Suprapubic skin (tissue), 4 donors: ENCODE data around the gene PCNT. TPM values are rescaled to one million over a fixed set of nuclear protein-coding genes. Genes with fewer than 3 reads are reported as not detected.
A peak's percentile ranks its signal among the peaks of the same experiment; 100 is the strongest.

Experiments used
- DNase-seq, 2 donors: peaks; one replicate each; pipeline ENCODE4 v3.0.0-alpha.2; 2019; ENCODE audit warnings: low spot score in 2 of 2
- H3K27ac ChIP-seq: fragments of 200-600 bp; sonication (generic); one replicate; pipeline ENCODE4 v1.5.1; 2019
- H3K27me3 ChIP-seq: fragments of 200-600 bp; sonication (generic); one replicate; pipeline ENCODE4 v1.5.1; 2019
- H3K36me3 ChIP-seq: fragments of 200-600 bp; sonication (generic); one replicate; pipeline ENCODE4 v1.5.1; 2019
- H3K4me1 ChIP-seq: fragments of 200-600 bp; sonication (generic); one replicate; pipeline ENCODE4 v1.5.1; 2019
- H3K4me3 ChIP-seq: fragments of 200-600 bp; sonication (generic); one replicate; pipeline ENCODE4 v1.5.1; 2019; ENCODE audit warnings: mild to moderate bottlenecking
- H3K9me3 ChIP-seq: fragments of 200-600 bp; sonication (generic); one replicate; pipeline ENCODE4 v1.5.1; 2019
- EP300 ChIP-seq: sonication (generic); formaldehyde crosslinking; IDR thresholded peaks from one replicate; pipeline ENCODE4 v1.6.1; 2017; ENCODE audit warnings: antibody characterized with exemption
- POLR2A ChIP-seq, 2 donors: fragments of 450-650 bp; IDR thresholded peaks; one replicate each; pipeline ENCODE4 v1.6.1; 2017; ENCODE audit warnings: antibody characterized with exemption in 2 of 2, mild to moderate bottlenecking in 2 of 2, moderate library complexity in 2 of 2
- POLR2AphosphoS5 ChIP-seq, 3 donors: sonication (generic); formaldehyde crosslinking; IDR thresholded peaks; one replicate each; pipeline ENCODE4 v1.6.1; 2017; ENCODE audit warnings: antibody characterized with exemption in 3 of 3
- WGBS: methylation state at CpG from one replicate; pipeline ENCODE4 v1.1.5; 2018; 5-methylcytosine and 5-hydroxymethylcytosine counted together
- total RNA-seq, 4 donors: library from RNA; depleted of rRNA; stranded (reverse); fragments of >200 nt; gene quantifications; one replicate each; pipeline ENCODE4 v1.1.0, GENCODE V29; 2016
- TF ChIP-seq, protein P1 (sequence below), 2 donors: fragments of 200-600 bp in 1 of 2; fragments of 450-650 bp in 1 of 2; sonication (generic) in 1 of 2; IDR thresholded peaks; one replicate each; pipeline ENCODE4 v1.5.1; 2016 to 2019; ENCODE audit warnings: antibody characterized with exemption in 2 of 2, mild to moderate bottlenecking in 1 of 2, moderate library complexity in 1 of 2

The PCNT gene
- total RNA-seq, 4 donors from 2014 or later = 27.4 to 65.2 (median 47.0) TPM

GRCh38 chr21:46324390-46325072 lies 575 bp downstream of the PCNT start:
- Histone ChIP-seq H3K4me3 (peak overlapping the region; percentile 100), H3K4me1 (peaks cover 30% of the 10 kb centered on the region), H3K27ac (peak overlapping the region; percentile 97), H3K27me3 (no peaks in the 10 kb centered on the region), H3K9me3 (no peaks in the 10 kb centered on the region), H3K36me3 (peaks cover 16% of the 10 kb centered on the region)
- no CpG with 5 or more reads among the region's 98 CpGs for WGBS
- TF ChIP-seq, protein P1, sequence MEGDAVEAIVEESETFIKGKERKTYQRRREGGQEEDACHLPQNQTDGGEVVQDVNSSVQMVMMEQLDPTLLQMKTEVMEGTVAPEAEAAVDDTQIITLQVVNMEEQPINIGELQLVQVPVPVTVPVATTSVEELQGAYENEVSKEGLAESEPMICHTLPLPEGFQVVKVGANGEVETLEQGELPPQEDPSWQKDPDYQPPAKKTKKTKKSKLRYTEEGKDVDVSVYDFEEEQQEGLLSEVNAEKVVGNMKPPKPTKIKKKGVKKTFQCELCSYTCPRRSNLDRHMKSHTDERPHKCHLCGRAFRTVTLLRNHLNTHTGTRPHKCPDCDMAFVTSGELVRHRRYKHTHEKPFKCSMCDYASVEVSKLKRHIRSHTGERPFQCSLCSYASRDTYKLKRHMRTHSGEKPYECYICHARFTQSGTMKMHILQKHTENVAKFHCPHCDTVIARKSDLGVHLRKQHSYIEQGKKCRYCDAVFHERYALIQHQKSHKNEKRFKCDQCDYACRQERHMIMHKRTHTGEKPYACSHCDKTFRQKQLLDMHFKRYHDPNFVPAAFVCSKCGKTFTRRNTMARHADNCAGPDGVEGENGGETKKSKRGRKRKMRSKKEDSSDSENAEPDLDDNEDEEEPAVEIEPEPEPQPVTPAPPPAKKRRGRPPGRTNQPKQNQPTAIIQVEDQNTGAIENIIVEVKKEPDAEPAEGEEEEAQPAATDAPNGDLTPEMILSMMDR (IDR thresholded peaks at IDR 0.05) = no peak
- no peak for TF ChIP-seq POLR2A (IDR thresholded peaks at IDR 0.05)
- DNase-seq = peak; percentile 90 to 91

DNA sequence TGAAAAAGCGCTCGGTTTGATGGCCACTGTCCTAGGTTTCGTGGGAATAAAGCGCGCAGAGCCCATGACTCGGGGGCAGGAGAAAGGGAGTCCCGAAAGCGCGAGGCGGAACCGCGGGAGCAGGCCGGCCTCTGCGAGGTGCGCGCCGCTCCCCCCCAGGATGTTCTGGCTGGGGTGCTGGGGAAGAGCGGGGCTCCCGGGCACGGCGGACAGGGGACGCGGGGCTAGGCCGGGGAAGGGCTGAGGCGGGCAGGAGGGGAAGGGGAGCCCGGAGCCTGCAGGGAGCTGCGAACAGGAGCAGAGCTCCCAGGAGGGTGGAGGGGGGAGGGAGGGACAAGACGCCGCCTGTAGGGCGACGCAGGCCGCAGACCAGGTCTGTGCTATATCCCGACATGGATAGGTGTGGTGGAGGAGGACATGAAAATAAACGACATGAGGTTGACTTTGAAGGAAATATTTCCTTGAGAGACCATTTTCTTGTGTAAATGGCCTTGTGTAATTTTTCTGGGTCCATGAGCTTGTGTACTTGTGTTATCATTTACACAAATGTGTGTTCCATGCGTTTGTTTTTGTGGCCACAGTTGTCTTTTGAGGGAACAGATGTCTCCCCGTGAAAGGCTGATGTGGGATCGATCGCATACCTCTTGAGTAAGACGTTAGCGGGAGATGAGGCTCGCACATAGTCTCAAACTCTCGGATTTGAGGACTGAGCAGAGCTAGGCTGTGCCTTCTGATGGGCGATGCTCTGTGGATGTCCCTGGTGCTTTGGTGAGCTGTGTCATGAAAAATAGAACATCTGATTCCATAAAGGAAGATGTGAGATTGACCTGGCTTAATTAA lies 1.3 kb downstream of the PCNT start:
- H3K27ac ChIP-seq = peak overlapping the region; percentile 97
- peaks cover 30% of the 10 kb centered on the region for H3K4me1 ChIP-seq
- no peaks in the 10 kb centered on the region for H3K27me3 ChIP-seq
- DNase-seq = no peak
- 8% methylated on average over 28 of the region's 43 CpGs for WGBS
- H3K9me3 ChIP-seq = no peaks in the 10 kb centered on the region
- TF ChIP-seq, protein P1 (IDR thresholded peaks at IDR 0.05) = peak in 1 of 2 donors; percentile 5
- TF ChIP-seq POLR2AphosphoS5 (IDR thresholded peaks at IDR 0.05) = no peak
- peak overlapping the region; percentile 100 for H3K4me3 ChIP-seq
- peaks cover 24% of the 10 kb centered on the region for H3K36me3 ChIP-seq

- H3K4me3 ChIP-seq = no peak overlapping the region
- WGBS = 94% methylated on average over 15 of the region's 15 CpGs
These were observed 2.3 kb downstream of the PCNT start for GRCh38 chr21:46326110-46326703.

DNA sequence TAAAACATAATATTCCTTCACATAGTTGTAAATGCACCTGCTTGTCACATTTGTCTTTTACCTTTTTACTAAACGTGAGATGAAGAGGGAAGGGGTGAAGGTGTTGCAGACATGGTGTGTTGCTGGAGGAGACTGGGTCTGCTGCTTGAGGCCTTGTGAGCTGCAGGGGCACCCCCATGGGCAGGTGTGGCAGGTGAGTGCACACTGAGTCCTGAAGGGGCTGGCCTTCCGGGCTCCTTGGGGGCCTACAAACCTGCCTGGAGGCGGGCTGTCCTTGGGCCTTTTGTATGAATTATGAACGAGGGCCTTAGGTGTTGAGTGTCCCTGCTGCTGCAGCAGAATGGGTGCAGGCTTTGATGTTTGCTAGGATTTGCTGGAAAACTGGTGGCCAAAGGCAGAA lies 3.8 kb downstream of the PCNT start:
- Histone ChIP-seq H3K27me3 (no peaks in the 10 kb centered on the region), H3K4me1 (peaks cover 20% of the 10 kb centered on the region), H3K27ac (no peak overlapping the region), H3K9me3 (no peaks in the 10 kb centered on the region), H3K36me3 (peaks cover 26% of the 10 kb centered on the region), H3K4me3 (no peak overlapping the region)
- WGBS = 97% methylated on average over 4 of the region's 4 CpGs
- no peak for TF ChIP-seq EP300
- no peak for DNase-seq

More at GRCh38 chr21:46326110-46326703, 2.3 kb downstream of the PCNT start:
- H3K36me3 ChIP-seq = peaks cover 26% of the 10 kb centered on the region
- H3K27ac ChIP-seq = no peak overlapping the region
- no peak for DNase-seq
- no peaks in the 10 kb centered on the region for H3K27me3 ChIP-seq
- peaks cover 30% of the 10 kb centered on the region for H3K4me1 ChIP-seq
- no peaks in the 10 kb centered on the region for H3K9me3 ChIP-seq
- TF ChIP-seq, protein P1 (IDR thresholded peaks at IDR 0.05) = no peak

DNA sequence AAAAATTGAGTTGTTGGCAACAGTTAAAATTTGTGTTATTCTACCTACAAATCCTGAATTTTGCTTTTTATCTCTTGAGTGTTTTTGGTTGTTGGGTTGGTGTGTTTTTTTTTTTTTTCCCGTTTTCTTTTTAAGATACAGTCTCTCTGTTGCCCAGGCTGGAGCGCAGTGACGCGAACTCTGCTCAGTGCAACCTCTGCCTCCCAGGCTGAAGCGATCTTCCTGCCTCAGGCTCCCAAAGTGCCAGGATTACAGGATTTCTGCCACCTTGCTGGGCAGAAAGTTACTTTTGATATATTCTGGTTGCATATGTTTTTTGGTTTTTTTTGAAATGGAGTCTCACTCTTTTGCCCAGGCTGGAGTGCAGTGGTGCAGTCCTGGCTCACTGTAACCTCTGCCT lies 4.2 kb downstream of the PCNT start:
- no peaks in the 10 kb centered on the region for H3K27me3 ChIP-seq
- no peak overlapping the region for H3K27ac ChIP-seq
- no peak for DNase-seq
- H3K36me3 ChIP-seq = peaks cover 26% of the 10 kb centered on the region
- H3K4me3 ChIP-seq = no peak overlapping the region
- peaks cover 16% of the 10 kb centered on the region for H3K4me1 ChIP-seq
- 84% methylated on average over 5 of the region's 5 CpGs for WGBS
- TF ChIP-seq, protein P1 (IDR thresholded peaks at IDR 0.05) = no peak
- TF ChIP-seq POLR2A (IDR thresholded peaks at IDR 0.05) = no peak
- no peak for TF ChIP-seq POLR2AphosphoS5 (IDR thresholded peaks at IDR 0.05)
- no peak for TF ChIP-seq EP300
- no peaks in the 10 kb centered on the region for H3K9me3 ChIP-seq
